DMS53 treated with DMSO at 0.1 percent for 48 hours (cell line): Measurements from ENCODE around the gene EBF4.
"Not testable (repeated sequence)": the region's sequence is repeated elsewhere in the genome, so short reads cannot be mapped to it uniquely, and the experiment has no call there.

Experiments
- DNase-seq: peaks from one replicate; lab custom pipeline; 2025; ENCODE audit not compliant: unreplicated experiment; lab: John Stamatoyannopoulos, UW

Gene EBF4

DNA sequence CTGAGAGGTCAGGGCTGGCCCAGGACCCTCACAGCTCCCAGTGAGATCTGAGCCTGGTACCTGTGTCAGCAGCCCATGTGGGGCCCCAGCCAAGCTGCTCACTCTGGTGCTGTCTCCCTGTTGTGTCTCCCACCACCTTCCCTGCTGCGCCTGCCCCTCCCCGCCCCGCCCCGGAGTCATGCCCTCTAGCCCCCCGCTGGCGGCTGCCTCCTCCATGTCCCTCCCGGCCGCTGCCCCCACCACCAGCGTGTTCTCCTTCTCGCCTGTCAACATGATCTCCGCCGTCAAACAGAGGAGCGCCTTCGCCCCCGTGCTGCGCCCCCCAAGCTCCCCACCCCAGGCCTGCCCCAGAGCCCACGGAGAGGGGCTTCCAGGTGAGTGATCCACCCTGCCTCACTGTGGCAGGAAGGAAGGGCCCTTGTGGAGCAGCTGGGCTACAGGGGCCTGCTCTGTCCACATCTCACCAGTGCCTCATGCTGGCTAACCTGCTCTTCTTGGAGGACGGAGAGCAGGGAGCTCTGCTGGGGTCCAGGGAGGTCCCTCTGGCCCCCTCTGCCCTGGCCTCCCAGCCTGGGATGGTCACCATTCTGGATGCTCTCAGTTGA lies 63.0 kb downstream of the EBF4 start:
- no peak for DNase-seq

DNA sequence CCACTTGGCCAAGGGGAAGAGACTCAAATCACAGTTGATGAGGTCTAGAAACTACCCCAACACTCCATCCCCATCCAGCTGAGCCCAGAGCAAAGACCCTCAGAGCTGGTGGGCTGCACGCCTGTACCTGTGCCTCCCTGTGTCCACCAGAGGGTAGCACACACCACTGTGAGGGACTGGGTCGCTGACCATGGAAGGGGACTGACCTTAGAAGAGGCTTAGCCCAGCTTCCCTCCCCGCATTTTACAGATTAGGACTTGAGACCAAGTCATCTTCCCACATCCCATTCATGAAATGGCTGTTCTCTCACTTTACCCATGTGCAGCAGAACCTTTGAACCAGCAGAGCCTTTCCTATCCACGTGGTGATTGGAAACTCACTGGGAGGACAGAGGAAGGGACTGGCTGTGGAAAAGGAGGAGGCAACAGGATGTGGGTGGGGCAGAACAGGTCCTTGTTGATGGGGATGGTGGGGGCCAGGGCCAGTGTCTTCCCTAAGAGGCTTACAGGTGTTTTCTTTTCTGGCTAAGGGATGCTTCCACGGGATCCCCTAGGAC lies 63.6 kb downstream of the EBF4 start:
- no peak for DNase-seq

DNA sequence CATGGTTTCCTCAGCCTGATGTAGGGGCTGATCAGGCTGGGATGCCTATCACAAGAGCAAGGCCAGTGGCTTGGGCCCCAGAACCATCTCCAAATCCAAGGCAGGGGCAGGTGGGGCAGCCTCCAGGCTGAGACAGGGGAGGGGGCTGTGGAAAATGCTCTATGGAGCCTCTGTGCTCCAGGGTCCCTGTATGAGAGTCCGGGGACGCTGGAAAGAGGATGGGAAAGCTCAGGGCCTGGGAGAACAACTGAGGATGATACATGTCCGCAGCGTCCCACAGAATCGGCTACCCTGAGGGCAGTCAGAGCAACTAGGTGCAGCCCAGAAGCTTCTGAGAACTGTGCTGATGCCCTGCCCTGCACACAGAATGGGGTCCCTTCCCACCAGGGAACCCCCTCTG lies 64.4 kb downstream of the EBF4 start:
- no peak for DNase-seq

DNA sequence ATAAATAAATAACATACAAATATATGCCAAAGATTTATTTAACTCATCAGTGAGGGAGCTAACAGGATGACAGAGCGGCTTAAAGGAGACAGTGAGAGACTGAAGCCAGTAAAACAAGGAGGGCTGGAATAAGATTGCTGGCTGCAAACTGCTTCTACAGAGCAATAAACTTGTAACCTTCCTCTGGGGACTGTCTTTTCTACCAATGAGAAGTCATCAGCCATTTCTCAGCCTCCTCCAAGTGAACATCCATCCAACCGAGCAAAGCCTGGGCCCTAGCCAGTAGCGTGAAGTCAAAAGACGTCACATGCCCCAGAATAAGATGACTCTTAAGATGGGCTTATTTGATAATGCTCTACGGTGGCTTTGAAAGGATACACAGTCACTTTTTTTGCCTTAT lies 65.4 kb downstream of the EBF4 start:
- DNase-seq: no peak

DNA sequence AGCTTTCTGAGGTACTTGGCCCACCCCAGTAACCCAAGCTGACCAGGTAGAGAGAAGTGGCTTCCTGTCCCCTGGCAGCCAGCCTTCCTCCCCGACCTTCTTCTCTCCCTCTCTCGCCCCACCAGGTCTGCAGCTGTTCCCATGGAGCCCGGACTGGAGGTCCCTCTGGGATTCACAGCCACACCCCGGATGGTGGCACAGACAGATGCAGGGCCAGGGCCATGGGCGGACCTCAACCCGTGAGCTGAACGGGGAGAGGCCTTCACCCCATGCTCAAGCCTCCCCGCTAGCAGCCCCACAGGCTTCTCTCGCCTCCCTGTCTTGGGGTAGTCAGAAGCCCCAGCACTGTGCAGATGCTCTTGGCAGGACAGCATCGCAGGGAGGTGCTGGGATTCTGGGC lies 66.6 kb downstream of the EBF4 start:
- DNase-seq: no peak

DNA sequence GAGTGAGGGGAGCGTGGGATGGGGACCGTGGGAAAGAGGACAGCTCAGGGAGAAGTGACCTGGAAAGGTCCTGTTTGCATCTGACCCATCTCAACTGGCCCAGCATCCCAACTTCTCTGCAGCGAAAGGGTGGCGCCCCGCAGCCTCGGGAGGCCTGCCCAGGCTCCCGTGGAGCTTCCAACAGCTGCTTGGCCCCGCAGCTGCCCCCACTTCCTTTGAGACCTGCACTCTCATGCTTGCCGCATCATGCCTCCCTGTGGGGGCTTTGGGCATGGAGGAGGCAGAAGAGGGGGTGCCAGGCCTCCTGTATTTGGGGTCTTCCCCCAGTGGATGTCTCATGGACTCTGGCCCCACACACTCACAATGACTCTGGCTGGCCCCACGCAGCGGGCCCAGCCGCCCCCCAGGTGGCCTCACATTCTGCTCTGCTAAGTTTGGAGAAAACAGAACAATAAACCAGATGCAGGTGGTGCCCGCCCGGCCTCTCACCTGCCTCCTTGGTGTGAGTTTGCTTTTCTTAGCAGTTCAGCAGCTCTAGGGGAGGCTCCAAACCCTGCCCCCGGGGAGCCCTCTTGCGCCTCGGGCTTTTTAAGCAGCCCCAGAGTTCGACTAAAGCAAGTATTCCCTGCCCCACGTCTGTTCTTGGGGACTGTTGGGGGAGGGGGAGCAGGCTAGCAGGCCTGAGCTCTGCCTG lies 67.2 kb downstream of the EBF4 start:
- DNase-seq: no peak

DNA sequence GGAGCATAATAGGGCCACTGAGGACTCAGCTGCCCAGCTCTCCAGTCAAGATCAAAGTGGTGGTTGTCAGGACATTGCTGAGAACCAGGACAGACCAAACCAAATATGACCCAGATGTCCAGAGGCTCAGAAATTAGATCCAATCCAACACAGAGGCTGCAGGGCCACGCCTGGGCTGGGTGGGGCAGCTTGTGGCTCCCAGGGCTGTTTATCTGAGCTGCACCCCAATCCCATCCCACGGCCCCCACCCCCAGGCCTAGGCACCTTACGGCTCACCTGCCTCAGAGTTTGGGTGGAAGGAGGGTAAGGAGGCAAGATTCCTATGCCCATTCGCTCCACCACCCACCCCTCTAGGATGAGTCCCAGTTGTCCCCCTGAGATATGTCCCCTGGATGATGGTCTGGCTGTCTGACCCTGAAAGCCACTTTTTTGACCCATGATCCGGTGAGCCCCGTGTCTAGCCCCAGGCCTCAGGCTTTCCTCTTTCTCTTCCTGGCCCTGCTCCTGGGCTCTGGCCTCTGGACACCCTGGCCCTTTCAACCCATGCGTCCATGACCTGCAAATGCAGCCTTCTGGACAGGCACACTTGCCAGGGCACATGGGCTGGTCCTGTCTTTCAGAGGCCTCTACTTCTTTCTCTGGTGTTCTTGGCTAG lies 67.8 kb downstream of the EBF4 start:
- DNase-seq: no peak

DNA sequence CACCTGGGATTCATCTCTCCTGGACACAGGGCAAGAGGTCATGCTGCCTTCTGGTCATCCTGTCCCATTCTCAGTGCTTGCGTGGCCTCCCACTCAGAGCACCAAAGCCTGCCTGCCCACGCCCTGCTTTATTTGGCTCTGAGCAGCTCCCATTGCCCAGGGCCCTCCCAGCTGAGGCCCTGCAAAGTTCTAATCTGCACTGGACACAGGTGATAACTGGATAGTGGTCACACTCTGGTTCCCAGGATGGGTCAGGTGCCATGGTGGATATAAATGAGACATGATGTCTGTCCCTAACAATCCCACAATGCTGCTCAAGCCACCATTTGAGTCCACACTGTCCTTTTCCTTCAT lies 68.3 kb downstream of the EBF4 start:
- no peak for DNase-seq

DNA sequence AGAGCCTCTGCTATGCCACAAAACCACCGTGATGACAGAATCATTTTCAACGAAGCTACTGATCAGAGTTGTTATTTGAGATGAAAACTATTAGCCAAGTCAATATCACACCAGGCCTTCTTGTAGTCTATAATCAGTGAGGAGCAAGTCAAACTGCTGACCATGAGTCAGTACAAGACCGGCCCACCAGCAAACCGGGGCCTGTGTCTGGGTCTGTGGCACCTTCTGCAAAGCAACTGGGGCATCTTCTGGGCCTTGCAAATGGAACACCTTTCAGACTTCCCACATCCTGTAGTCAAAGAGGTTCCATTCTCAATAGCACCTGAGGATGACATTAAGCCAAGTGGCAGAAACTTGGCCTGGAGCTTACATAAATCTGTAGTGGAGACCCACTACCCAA lies 69.3 kb downstream of the EBF4 start:
- no peak for DNase-seq

DNA sequence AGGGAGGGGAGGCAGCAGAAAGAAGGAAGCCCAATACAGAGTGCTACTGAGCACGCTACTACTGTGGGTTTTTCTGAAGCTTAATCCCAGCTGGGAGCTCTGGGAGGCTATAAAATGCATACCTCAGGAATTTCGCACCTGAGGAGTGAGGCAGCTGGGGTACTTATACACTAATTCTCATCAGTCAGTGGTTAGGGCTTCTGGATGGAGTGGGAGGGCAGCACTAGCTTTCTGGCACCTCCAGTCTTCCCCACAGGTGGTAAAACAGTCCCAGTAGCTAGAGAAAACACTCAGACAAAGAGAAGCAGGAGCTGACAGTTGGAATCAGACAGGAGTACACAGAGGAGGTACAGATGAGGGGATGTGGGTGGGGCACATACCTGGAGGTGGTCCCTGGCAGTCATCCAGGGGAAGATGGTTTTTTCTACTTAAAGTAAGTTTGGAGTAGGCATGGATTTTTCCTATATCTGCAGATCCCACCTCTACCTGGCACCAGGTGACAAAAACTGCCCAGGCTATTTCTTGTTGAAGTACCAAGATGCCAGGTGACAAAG lies 70.1 kb downstream of the EBF4 start:
- no peak for DNase-seq

DNA sequence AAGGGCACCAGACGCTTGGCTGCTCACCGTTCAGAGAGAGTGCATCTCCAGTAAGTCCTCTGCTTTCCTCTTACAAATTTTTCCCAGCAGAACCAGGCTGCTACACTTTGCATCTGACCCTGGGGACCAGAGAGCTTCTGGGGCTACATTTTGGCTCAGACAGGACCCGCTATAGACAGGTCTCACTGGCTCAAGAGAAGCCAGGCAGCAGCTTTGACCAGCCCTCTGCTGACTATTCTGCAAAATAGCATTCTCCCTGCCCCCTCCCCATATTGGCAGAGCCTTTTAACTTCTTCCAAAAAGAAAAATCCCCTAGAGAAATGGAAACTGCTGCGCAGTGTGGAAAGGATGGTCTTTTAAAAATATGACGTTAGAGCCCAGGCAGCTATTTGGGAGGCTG lies 70.6 kb downstream of the EBF4 start:
- no peak for DNase-seq

DNA sequence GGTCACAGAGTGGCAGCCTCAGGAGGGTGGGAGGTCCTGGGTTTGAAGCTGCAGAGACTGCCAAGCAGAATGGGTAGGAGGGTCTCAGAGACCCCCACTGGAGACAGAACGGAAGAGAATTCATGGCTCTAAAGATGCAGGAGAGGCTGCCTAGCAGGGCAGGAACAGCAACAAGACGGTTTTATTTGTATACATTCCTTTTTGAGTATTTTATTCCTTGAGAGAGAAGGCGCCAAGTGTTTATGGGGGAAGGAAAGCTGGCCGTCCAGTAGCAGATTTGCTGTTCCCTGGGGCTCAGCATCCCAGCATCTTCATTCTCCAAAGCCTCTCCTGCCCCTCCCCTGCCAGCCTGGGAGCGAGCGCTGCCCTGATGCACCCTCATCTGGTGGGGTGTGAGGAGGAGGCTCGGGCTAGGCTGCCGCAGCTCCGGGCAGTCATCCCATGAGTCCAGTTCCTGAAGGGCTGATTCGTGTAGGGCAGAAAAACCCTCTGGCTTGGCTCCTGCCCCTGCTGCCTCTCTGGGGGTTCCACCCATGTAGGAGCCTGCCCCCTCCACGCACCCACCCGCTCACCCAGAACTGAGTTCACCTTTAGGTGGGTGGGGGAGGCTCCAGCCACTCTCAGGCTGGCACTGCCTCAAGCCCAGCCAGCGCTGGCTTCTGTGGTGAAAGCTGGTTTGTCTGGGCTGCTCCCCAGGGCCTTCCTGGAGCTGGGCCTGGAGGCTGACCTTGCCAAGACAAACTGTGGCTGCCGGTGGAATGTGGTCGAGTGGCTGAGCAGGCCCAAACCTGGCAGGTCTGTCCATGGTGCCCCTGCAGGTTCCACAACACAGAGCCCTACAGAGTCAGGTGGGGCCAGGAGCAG lies 75.4 kb downstream of the EBF4 start:
- no peak for DNase-seq

DNA sequence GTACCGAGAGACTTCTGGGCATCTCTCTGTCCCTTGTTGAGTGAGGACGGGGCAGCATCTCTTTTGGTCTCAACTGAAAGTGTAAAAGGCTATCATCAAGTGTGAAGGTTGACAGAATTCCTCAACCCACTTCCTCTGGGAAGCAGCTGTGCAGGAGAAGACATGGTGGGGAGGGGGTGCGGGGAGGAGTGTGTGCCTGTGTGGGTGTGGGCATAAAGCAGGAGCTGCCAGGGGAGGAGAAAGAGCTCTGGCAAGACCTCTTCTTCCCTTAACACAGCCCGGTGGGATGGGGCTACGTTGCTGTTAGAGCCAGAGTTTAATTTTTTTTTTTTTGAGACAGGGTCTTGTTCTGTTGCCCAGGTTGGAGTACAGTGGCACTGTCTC lies 76.0 kb downstream of the EBF4 start:
- DNase-seq: no peak

DNA sequence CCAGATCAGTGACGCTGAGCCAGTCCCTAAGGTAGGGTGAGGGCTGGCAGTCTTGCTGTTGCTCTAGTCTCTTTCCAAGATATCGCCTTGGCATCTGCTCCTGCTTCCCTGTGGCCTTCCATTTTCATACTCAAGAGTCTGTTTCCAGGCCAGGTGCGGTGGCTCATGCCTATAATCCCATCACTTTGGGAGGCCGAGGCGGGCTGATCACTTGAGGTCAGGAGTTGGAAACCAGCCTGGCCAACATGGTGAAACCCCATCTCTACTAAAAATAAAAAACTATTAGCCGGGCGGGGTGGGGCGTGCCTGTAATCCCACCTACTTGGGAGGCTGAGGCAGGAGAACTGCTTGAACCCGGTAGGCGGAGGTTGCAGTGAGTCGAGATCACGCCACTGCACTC lies 77.5 kb downstream of the EBF4 start:
- not testable (repeated sequence) for DNase-seq

DNA sequence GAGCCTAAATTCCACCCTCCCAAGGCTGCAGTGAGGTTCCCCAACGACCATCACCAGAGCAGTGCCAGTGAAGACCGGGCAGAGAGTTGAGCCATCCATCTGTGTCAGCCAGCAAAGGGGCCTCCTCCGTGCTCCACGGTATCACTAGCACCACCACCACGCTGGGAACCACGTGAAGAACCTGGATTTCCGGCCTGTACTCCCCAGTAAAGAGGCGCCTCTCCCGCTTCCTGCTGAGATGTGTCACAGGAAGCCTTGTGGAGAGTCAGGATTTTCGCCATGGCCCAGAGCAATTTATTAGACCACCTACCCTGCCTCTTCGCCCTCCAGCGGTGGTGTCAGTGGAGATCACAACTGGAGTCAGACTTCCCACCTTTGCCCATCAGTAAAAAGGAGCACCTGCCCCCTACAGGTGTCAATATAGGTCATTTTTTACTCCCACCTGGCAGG lies 79.1 kb downstream of the EBF4 start:
- DNase-seq: no peak

DNA sequence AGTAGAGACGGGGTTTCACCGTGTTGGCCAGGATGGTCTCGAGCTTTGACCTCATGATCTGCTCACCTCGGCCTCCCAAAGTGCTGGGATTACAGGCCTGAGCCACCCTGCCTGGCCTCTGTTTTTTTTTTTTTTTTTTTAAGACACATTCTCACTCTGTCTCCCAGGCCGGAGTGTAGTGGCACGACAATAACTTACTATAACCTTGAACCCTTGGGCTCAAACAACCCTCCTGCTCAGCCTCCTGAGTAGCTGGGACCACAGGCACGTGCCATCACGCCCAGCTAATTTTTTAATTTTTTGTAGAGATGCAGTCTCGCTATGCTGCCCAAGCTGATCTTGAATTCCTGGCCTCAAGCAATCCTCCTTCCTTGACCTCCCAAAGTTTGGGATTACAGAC lies 81.2 kb downstream of the EBF4 start:
- DNase-seq: no peak

DNA sequence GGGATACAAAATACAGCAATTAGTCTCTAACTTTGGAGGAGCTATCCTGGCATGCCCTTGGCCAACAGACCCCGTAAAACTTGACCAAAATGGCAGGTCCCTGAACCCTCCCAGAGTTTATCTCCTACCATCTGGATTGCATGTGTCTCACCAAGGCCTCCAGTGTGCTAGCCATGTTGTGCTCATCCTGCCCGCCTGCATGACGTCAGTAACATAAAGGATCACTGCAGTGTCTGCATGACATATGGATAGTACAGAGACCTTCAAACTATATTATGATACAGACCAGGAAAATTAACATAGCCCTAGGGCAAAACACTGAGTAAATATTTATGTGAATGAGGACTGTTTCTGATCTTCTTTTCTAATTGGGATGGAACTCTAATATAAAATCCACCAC lies 82.6 kb downstream of the EBF4 start:
- DNase-seq: no peak

DNA sequence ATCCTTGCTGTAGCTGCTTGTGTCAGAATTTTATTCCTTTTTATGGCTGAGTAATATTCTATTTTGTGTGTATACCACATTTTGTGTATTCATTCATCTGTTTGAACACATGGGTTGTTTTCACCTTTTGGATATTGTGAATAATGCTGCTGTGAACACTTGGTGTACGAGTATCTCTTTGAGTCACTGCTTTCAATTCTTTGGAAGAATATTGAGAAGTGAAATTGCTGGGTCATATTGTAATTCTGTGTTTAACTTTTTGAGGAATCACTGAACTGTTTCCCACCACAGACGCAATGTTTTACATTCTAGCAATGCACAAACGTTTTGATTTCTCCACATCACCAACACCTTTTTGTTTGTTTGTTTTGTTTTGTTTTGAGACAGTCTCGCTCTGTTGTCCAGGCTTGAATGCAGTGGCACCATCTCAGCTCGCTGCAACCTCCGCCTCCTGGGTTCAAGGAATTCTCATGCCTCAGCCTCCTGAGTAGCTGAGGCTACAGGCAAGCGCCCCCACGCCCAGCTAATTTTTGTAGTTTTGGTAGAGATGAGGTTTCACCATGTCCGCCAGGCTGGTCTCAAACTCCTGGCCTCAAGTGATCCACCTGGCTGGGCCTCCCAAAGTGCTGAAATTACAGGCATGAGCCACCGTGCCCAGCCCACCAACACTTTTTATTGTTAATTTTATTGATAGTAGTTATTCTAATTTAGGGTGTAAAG lies 86.2 kb downstream of the EBF4 start:
- no peak for DNase-seq

DNA sequence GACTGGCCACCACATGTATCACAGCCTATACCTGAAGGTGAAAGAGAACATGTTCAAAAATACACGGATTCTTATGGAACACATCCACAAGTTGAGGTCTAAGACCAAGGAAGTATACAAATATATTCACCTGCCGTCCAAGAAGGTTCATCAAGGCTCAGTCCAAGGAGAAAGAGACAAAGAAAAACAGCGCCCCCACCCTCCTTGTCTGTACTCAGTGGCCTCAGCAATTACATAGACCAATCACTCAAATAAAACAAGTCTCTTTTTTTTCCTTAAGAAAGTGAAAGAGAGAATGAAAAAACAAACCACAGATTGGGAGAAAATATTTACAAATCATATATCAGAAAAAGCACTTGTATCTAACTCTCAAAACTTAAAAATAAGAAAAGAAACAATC lies 88.4 kb downstream of the EBF4 start:
- no peak for DNase-seq

DNA sequence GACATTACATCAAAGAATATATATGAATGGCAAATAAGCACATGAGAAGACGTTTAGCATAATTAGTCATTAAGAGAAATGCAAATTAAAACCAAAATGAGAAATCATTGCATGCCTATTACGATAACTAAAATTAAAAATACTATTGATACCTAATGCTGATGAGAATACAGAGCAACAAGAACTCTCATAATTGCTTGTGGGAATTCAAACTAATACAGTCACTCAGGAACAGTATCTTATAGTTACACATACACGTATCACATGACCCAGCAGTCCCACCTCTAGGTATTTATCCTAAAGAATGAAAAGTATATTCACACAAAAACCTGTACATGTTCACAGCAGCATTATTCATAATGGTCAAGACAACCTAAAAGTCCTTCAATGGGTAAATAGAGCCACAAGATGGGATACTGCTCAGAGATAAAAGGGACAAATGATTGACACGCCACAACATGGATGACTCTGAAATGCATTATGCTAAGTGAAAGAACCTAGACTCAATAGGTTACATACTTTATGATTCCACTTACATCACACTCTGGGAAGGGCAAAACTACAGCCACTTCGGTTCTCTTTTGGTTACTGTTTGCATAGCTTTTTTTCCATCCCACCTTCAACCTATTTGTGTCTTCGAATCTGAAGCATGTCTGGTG lies 91.5 kb downstream of the EBF4 start:
- DNase-seq: no peak
